H1 (cell line): Measurements from ENCODE around the gene ACTR1B.

Experiments used
- CEBPB ChIP-seq: IDR thresholded peaks from 2 replicates; pipeline ENCODE4 v1.6.1; 2012; ENCODE audit warnings: low read depth, low read length
- CHD2 ChIP-seq: IDR thresholded peaks from 2 replicates; pipeline ENCODE4 v1.6.1; 2012; ENCODE audit warnings: low read length, improper control_type of control experiment
- CTCF ChIP-seq, 3 experiments: IDR thresholded peaks; 1 replicate in 2 of 3; 2 replicates in 1 of 3; pipeline versions ENCODE4 v1.5.1 to v1.6.1; 2011; ENCODE audit warnings: low read length in 3 of 3, mild to moderate bottlenecking in 3 of 3, inconsistent platforms in 2 of 3, low read depth in 1 of 3, moderate library complexity in 1 of 3; ENCODE audit not compliant: insufficient read depth in 1 of 3; ENCODE audit errors: control extremely low read depth in 1 of 3
- EP300 ChIP-seq, 2 experiments: IDR thresholded peaks; 1 replicate in 1 of 2; 2 replicates in 1 of 2; pipeline ENCODE4 v1.6.1; 2011 to 2012; ENCODE audit warnings: low read depth in 2 of 2, low read length in 2 of 2, mild to moderate bottlenecking in 2 of 2, borderline replicate concordance in 1 of 2, inconsistent platforms in 1 of 2, moderate library complexity in 1 of 2
- GABPA ChIP-seq: IDR thresholded peaks from 2 replicates; pipeline ENCODE4 v1.6.1; 2011; ENCODE audit warnings: mild to moderate bottlenecking, low read length, moderate library complexity, borderline replicate concordance; ENCODE audit not compliant: insufficient read depth
- JUND ChIP-seq: IDR thresholded peaks from 2 replicates; pipeline ENCODE4 v1.6.1; 2011; ENCODE audit warnings: mild to moderate bottlenecking, improper control_type of control experiment, low read length
- KDM1A ChIP-seq: fragments of 200-600, 300-600 bp; sonication (generic); IDR thresholded peaks from 2 replicates; pipeline ENCODE4 v1.7.1; 2016; ENCODE audit warnings: mild to moderate bottlenecking, low read length, borderline replicate concordance
- MAX ChIP-seq: IDR thresholded peaks from 2 replicates; pipeline ENCODE4 v1.6.1; 2012; ENCODE audit warnings: inconsistent platforms
- POLR2A ChIP-seq, 2 experiments: IDR thresholded peaks; 1 replicate in 1 of 2; 2 replicates in 1 of 2; pipeline ENCODE4 v1.6.1; 2011; ENCODE audit warnings: low read depth in 2 of 2, low read length in 2 of 2, mild to moderate bottlenecking in 2 of 2; ENCODE audit errors: control extremely low read depth in 1 of 2
- RNF2 ChIP-seq: fragments of 200-900, 300-1000 bp; sonication (generic); IDR thresholded peaks from 2 replicates; pipeline ENCODE4 v1.7.1; 2016; ENCODE audit warnings: borderline replicate concordance, low read depth, mild to moderate bottlenecking, antibody characterized with exemption, low read length; ENCODE audit not compliant: poor library complexity, severe bottlenecking; ENCODE audit errors: missing control alignments
- SIRT6 ChIP-seq: IDR thresholded peaks from one replicate; pipeline ENCODE4 v1.7.1; 2012; ENCODE audit warnings: low read length, inconsistent platforms
- TBP ChIP-seq: IDR thresholded peaks from 2 replicates; pipeline ENCODE4 v1.6.1; 2011; ENCODE audit warnings: low read depth, low read length, improper control_type of control experiment
- TEAD4 ChIP-seq: IDR thresholded peaks from 2 replicates; pipeline ENCODE4 v1.6.1; 2012; ENCODE audit warnings: low read depth, low read length, inconsistent platforms, mixed read lengths
- USF2 ChIP-seq: IDR thresholded peaks from 2 replicates; pipeline ENCODE4 v1.6.1; 2011; ENCODE audit warnings: low read length, improper control_type of control experiment

GRCh38 chr2:97662895-97663625 lies 784 bp downstream of the ACTR1B start:
- TF ChIP-seq CTCF (IDR thresholded peaks at IDR 0.05; ENCODE audit: control extremely low read depth in 1 of 3, insufficient read depth in 1 of 3, low read depth in 1 of 3, low read length in 3 of 3) (no peak), USF2 (no peak), GABPA (no peak), EP300 (IDR thresholded peaks at IDR 0.05; ENCODE audit: borderline replicate concordance in 1 of 2, low read depth in 2 of 2, low read length in 2 of 2) (no peak), CEBPB (no peak), SIRT6 (no peak), MAX (no peak), POLR2A (IDR thresholded peaks at IDR 0.05; ENCODE audit: control extremely low read depth in 1 of 2, low read depth in 2 of 2, low read length in 2 of 2) (no peak; a peak in 1 of 3 replicates), TBP (0 out of 2 replicates have a peak, but pooled peaks have one; percentile 27), RNF2 (no peak), TEAD4 (no peak), KDM1A (no peak), CHD2 (no peak), JUND (no peak)
